Measurements from ENCODE around the gene TBC1D25.

GRCh38 chrX:48599341-48599740 is 59.8 kb downstream of the TBC1D25 start:
- TF ChIP-seq CTCF (conservative IDR thresholded peaks at IDR 0.05 in 1 of 2, IDR thresholded peaks at IDR 0.05 in 1 of 2; ENCODE audit: extremely low read depth in 1 of 2, insufficient read depth in 1 of 2, low read depth in 1 of 2, low read length in 2 of 2) (no peak), EZH2 (IDR thresholded peaks at IDR 0.05; ENCODE audit: borderline replicate concordance, low read length) (no peak)
